Islet precursor cell (in vitro differentiated cells): ENCODE data around the gene MBD3L5.
A peak's percentile ranks its signal among the peaks of the same experiment; 100 is the strongest.
"Not testable (repeated sequence)": the region's sequence is repeated elsewhere in the genome, so short reads cannot be mapped to it uniquely, and the experiment has no call there.

Experiments used
- DNase-seq: peaks from one replicate; pipeline ENCODE4 v3.0.0-alpha.2; 2018

Gene MBD3L5

GRCh38 chr19:7030278-7030677 lies at the start of gene MBD3L5:
TSS of gene MBD3L5 (plus strand) at chr19:7030578. CDS start at chr19:7030612, 34 bp downstream.
- not testable (repeated sequence) for DNase-seq

- DNase-seq = no peak
Observed at GRCh38 chr19:6983448-6983847, 46.9 kb upstream of the MBD3L5 start.

- DNase-seq = no peak
Observed at GRCh38 chr19:6987850-6988249, 42.5 kb upstream of the MBD3L5 start.

GRCh38 chr19:6988257-6988656 lies 42.1 kb upstream of the MBD3L5 start:
- DNase-seq = no peak

GRCh38 chr19:6995054-6995453 lies 35.3 kb upstream of the MBD3L5 start:
- no peak for DNase-seq

- DNase-seq = no peak
Observed at GRCh38 chr19:6996810-6997209, 33.6 kb upstream of the MBD3L5 start.

GRCh38 chr19:6997679-6998445 lies 32.5 kb upstream of the MBD3L5 start:
- DNase-seq = no peak

GRCh38 chr19:6999933-7000332 lies 30.4 kb upstream of the MBD3L5 start:
- DNase-seq = no peak

GRCh38 chr19:7000333-7000732 lies 30.0 kb upstream of the MBD3L5 start:
- no peak for DNase-seq

GRCh38 chr19:7000816-7001215 lies 29.6 kb upstream of the MBD3L5 start:
- no peak for DNase-seq

- peak; percentile 27 for DNase-seq
Observed at GRCh38 chr19:7004313-7004931, 26.0 kb upstream of the MBD3L5 start.

- DNase-seq = peak; percentile 18
Observed at GRCh38 chr19:7006135-7006704, 24.2 kb upstream of the MBD3L5 start.

- DNase-seq = peak; percentile 28
Observed at GRCh38 chr19:7007859-7008258, 22.5 kb upstream of the MBD3L5 start.

- DNase-seq = no peak
Observed at GRCh38 chr19:7010722-7011593, 19.4 kb upstream of the MBD3L5 start.

- no peak for DNase-seq
Observed at GRCh38 chr19:7013678-7014077, 16.7 kb upstream of the MBD3L5 start.

- DNase-seq = peak; percentile 2
Observed at GRCh38 chr19:7018828-7019227, 11.6 kb upstream of the MBD3L5 start.

- not testable (repeated sequence) for DNase-seq
Observed at GRCh38 chr19:7021331-7021730, 9.0 kb upstream of the MBD3L5 start, which contains the start of gene MBD3L2B. TSS of gene MBD3L2B (minus strand) at chr19:7021431. CDS start at chr19:7021397, 34 bp downstream.

GRCh38 chr19:7028790-7029189 lies 1.6 kb upstream of the MBD3L5 start:
- DNase-seq = not testable (repeated sequence)

GRCh38 chr19:7040079-7040478 lies 9.7 kb downstream of the MBD3L5 start, which contains the start of gene MBD3L4:
TSS of gene MBD3L4 (minus strand) at chr19:7040179. CDS start at chr19:7040144, 35 bp downstream.
- not testable (repeated sequence) for DNase-seq

- DNase-seq = not testable (repeated sequence)
Observed at GRCh38 chr19:7041563-7041962, 11.2 kb downstream of the MBD3L5 start.

GRCh38 chr19:7049021-7049420 lies 18.6 kb downstream of the MBD3L5 start, which contains the start of gene MBD3L2:
TSS of gene MBD3L2 (plus strand) at chr19:7049321. CDS start at chr19:7049374, 53 bp downstream.
- DNase-seq = not testable (repeated sequence)

GRCh38 chr19:7051421-7051820 lies 21.0 kb downstream of the MBD3L5 start:
- not testable (repeated sequence) for DNase-seq

- DNase-seq = not testable (repeated sequence)
Observed at GRCh38 chr19:7052896-7053295, 22.5 kb downstream of the MBD3L5 start.
